HL-60 (cell line): ENCODE data around the gene TTC9.

Experiments used
- DNase-seq, 2 experiments: peaks; one replicate each; pipeline ENCODE4 v3.0.0-alpha.2; 2010 to 2020; ENCODE audit warnings: low read depth in 1 of 2, low spot score in 1 of 2
- H3K27ac ChIP-seq: fragments of 250-450 bp; sonication (Bioruptor Pico); replicated peaks from 2 replicates; pipeline ENCODE4 v1.5.1; 2020; ENCODE audit warnings: mild to moderate bottlenecking, moderate library complexity
- H3K27me3 ChIP-seq: fragments of 250-450 bp; sonication (Bioruptor Pico); 2 replicates; pipeline ENCODE4 v1.5.1; 2021; ENCODE audit warnings: mild to moderate bottlenecking, moderate library complexity; ENCODE audit not compliant: insufficient read depth, poor library complexity, severe bottlenecking
- H3K4me3 ChIP-seq: replicated peaks from 2 replicates; pipeline ENCODE4 v1.5.1; 2011; ENCODE audit warnings: mild to moderate bottlenecking, control low read depth, low read length; ENCODE audit not compliant: insufficient read depth
- GABPA ChIP-seq: IDR thresholded peaks from 2 replicates; pipeline ENCODE4 v1.6.1; 2012; ENCODE audit warnings: low read depth
- POLR2AphosphoS5 ChIP-seq: IDR thresholded peaks from 2 replicates; pipeline ENCODE4 v1.6.1; 2012; ENCODE audit warnings: low read depth
- REST ChIP-seq: IDR thresholded peaks from 2 replicates; pipeline ENCODE4 v1.6.1; 2012; ENCODE audit warnings: low read depth; ENCODE audit not compliant: insufficient replicate concordance
- SPI1 ChIP-seq: IDR thresholded peaks from 2 replicates; pipeline ENCODE4 v1.6.1; 2012; ENCODE audit warnings: low read depth, mild to moderate bottlenecking, borderline replicate concordance
- TF ChIP-seq, protein P1 (sequence below): IDR thresholded peaks from one replicate; pipeline ENCODE4 v1.5.1; 2011; ENCODE audit warnings: low read length, control low read depth, inconsistent platforms; ENCODE audit not compliant: insufficient read depth

Gene TTC9

GRCh38 chr14:70619708-70620107 lies 22.0 kb upstream of the TTC9 start:
- no peak for DNase-seq
- H3K27ac ChIP-seq: no peak overlapping the region
- H3K4me3 ChIP-seq: no peak overlapping the region
- H3K27me3 ChIP-seq: no peaks in the 10 kb centered on the region
- TF ChIP-seq GABPA: no peak
- TF ChIP-seq REST: no peak
- no peak for TF ChIP-seq POLR2AphosphoS5
- TF ChIP-seq, protein P1, sequence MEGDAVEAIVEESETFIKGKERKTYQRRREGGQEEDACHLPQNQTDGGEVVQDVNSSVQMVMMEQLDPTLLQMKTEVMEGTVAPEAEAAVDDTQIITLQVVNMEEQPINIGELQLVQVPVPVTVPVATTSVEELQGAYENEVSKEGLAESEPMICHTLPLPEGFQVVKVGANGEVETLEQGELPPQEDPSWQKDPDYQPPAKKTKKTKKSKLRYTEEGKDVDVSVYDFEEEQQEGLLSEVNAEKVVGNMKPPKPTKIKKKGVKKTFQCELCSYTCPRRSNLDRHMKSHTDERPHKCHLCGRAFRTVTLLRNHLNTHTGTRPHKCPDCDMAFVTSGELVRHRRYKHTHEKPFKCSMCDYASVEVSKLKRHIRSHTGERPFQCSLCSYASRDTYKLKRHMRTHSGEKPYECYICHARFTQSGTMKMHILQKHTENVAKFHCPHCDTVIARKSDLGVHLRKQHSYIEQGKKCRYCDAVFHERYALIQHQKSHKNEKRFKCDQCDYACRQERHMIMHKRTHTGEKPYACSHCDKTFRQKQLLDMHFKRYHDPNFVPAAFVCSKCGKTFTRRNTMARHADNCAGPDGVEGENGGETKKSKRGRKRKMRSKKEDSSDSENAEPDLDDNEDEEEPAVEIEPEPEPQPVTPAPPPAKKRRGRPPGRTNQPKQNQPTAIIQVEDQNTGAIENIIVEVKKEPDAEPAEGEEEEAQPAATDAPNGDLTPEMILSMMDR: no peak
- no peak for TF ChIP-seq SPI1

GRCh38 chr14:70622111-70622712 lies 19.5 kb upstream of the TTC9 start:
- TF ChIP-seq, protein P1: peak; percentile 34
- no peak for TF ChIP-seq POLR2AphosphoS5
- no peak for TF ChIP-seq GABPA
- DNase-seq: peak in 1 of 2 experiments; percentile 9
- H3K27me3 ChIP-seq: no peaks in the 10 kb centered on the region
- H3K27ac ChIP-seq: no peak overlapping the region
- no peak overlapping the region for H3K4me3 ChIP-seq

GRCh38 chr14:70624972-70625371 lies 16.7 kb upstream of the TTC9 start:
- no peak overlapping the region for H3K27ac ChIP-seq
- no peaks in the 10 kb centered on the region for H3K27me3 ChIP-seq
- DNase-seq: no peak
- TF ChIP-seq REST (no peak), POLR2AphosphoS5 (no peak), GABPA (no peak)
- TF ChIP-seq, protein P1: no peak
- H3K4me3 ChIP-seq: no peak overlapping the region

DNA sequence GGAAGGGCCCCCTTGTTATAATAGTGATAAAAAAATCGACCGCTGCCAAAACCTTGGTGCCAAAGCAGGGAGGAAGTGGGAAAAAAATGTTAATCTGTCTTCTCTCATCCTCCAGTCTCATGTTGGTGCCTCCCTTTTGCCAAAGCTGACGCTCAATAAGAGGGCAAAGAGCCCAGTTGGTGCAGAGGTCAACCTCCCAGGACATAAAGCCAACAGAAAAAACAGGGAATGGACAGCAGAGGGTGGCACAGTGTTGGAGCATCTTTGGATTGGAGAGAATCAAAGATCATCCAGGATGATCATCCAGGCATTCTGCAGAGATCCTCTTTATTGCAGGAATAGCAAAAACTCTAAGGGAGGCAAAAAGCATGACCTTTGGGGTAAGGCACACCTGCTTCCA lies 9.8 kb upstream of the TTC9 start:
- no peak for TF ChIP-seq SPI1
- Histone ChIP-seq H3K27ac (no peak overlapping the region), H3K27me3 (no peaks in the 10 kb centered on the region), H3K4me3 (no peak overlapping the region)
- DNase-seq: no peak
